ENCODE results near the gene FAM149B1.
"Not testable (repeated sequence)": the region's sequence is repeated elsewhere in the genome, so short reads cannot be mapped to it uniquely, and the experiment has no call there.

FAM149B1 gene

DNA sequence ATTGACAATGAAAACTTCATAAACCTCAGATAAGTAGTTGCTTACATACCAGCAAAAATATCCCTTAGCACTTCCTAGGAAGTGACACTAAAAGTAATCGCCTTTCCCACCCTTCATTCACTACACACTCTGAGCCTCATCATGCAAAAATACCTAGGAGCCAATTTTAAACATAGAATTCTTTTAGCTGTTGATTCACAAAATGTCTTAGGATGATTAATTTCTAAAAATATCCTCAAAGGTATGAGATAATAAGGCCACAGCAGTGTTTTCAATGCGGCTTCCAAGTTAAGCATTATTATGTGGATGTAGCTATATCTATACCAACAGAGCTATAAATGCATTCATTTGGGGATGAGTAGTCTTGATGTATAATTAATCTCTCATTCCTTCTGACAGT, 66.0 kb downstream of the FAM149B1 start:
- DNase-seq (ENCODE audit: low read depth), result no peak

DNA sequence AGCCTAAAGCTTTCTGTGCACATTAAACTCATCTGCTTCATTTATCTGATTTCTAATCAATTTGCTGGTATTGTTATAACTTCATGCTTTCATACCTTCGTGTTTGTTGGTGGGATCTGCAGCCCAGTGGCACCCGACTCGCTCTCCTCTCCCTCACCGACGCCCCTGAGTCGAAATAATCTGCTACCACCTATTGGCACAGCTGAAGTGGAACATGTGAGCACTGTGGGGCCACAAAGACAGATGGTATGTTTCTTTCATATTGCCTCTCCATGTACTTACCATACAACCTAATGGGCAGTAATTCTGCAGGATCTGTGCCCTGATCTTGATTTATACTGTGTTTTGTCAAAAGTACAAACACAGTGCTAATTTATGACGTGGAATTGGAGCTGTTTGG, 66.8 kb downstream of the FAM149B1 start:
- no peak for DNase-seq (ENCODE audit: low read depth)

DNA sequence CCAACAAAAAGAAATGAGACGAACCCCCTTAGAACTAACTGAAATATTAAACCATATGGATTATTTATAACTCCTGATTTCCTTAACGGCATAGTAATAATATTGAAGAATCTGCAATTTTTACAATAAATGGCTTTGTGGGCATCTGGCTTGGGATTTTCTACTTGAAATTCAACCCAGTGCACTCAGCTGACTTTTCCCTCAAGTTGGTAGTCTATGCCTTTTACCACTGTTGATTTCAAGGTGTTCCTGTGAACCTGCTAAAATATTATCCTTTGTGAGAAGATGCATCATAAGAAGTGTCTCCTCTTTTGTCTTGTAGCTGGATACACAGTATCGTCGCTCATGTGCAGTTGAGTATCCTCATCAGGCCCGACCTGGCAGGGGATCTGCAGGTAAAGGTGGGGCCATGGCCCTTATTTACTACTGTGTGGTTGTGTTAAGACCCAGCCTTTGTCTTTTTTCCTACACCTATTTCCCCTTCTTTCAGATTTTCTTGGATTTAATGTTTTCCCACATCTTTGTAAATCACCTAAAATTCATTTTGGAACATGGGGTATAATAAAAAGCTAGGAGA, 71.2 kb downstream of the FAM149B1 start:
- no peak for DNase-seq (ENCODE audit: low read depth)

DNA sequence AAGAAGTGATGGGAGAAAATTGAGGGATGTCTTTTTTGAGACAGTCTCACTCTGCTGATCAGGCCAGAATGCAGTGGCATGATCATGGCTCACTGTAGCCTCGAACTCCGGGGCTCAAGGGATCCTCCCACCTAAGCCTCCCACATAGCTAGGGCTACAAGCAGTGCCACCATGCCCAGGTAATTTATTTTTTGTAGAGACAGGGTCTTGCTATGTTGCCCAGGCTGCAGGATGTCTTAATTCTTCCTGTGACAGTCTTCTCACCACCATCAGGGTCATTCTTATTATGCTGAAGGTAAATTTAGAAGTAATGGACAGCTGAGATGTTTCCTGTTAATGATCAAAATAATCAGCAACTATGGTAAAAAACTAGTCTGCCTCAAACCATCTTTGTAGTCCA, 72.0 kb downstream of the FAM149B1 start:
- DNase-seq (ENCODE audit: low read depth), result no peak

DNA sequence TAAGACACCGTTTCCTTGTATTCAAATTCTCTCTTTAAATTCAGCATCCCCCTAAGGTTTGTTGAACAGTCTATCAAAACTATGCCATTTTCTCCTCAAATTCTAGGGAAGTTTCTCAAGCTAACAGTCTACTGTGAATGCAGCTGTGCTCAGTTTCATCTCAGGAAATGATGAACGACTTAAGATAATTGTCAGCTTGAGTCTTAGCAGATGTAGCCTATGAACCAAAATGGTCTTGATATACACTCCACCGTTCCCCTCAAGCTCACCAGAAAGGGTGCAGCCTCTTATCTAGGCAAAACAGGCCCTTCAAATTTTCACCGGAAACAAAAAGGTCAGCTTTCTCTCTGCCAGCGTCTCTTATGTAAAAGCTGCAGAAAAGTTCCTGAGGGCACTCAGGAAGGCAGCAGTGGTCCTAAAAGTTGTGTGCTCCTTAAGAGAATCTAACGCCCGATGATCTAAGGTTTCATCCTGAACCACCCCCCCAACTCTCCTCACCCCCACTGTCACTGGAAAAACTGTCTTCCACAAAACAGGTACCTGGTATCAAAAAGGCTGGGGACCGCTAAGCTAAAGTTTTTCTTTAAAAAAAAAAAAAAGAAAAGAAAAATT, 77.1 kb downstream of the FAM149B1 start:
- no peak for DNase-seq (ENCODE audit: low read depth)

DNA sequence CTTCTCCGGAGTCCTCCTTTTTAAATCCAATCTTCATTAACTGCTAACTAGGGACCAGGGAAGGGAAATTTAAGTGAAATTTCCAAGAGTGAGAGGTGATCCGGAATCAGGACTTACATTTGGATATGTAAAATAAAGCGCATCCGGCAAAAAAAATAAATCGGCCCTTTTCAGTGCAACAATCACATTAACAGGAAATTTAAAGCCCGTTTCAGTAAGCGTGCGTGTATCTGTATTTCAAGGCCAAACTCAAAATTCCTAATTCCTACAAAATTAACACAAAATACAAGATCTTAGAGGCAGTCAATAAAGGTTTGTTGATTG, 78.4 kb downstream of the FAM149B1 start:
- DNase-seq (ENCODE audit: low read depth), result no peak

DNA sequence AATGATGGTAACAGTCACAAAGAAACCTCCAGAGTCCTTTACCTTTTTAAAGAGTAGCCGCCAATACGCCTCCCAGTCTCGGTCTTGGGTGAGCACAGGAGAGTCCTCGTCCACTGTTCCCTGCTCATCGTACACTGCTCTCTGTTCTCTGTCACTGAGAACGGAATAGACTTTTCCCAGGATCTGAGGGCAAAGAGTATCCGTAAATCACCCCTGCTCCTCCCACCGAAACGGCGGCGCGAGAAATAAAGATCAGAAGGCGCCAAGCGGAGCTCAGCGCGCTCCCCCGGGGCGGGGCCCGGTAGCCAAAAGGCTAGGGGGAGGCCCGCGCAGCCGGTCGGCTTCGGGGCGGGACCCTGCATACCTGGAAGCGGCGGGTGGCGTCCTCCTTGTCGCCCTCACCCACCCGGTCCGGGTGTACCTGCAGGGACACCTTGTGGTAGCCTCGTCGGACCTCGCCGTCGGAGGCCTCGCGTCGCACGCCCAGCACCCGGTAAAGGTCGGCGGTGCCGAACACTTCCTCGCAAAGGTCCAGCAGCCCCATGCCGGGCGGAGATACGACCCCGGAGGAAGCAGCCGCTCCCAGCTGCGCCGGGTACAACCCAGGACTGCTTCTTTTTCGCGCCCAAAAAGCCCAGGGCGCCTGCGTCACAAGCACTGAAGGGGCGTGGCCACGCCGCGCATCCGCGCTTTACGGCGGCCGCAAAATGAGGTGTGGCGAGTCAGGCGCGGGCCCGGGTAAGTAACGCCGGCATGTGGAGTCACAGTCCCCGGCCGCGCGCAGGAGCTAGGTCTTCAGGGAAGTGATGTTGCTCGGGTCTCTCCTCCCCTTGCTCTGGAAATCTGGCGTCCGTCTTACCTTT, 79.0 kb downstream of the FAM149B1 start, which contains the start of gene DNAJC9:
Gene DNAJC9 (minus strand): TSS at position 610 of the 863 bp plus-strand sequence. CDS start 66 bp downstream, at position 544.
- peak; percentile 97 for DNase-seq (ENCODE audit: low read depth)

DNA sequence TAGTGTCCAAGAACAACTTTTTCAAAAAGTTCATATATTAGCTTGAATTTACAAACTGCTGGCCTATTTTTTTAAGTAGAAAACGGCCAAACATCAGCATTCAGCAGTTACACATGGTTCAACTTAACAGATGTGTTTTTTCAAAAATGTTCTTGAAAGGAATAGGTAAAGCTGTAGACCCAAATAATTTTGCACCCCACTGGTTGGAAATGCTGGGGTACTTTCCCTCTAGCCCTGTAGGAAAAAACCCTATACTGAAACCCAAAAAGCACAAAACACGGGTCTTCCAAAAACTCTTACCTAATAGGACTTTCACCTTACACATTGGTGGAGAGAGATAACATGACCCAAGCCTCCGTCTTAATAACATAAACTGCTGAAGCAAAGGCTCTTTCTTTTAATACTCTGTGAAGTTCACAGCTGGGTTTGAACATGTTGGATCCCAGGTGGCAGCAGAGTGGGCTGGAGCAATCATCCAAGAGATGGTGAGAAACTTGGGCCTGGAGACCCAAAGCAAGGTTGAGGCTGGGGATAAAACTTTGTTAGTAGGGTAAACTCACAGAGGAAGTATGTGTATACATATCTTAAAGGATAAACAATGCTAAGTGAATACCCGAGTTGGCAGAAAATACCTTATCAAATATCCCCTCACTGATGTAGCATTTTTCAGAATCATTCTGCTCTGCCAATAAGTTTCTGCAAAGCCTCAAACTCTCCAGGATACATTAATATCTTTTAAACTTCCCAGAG, 79.8 kb downstream of the FAM149B1 start:
- no peak for DNase-seq (ENCODE audit: low read depth)

DNA sequence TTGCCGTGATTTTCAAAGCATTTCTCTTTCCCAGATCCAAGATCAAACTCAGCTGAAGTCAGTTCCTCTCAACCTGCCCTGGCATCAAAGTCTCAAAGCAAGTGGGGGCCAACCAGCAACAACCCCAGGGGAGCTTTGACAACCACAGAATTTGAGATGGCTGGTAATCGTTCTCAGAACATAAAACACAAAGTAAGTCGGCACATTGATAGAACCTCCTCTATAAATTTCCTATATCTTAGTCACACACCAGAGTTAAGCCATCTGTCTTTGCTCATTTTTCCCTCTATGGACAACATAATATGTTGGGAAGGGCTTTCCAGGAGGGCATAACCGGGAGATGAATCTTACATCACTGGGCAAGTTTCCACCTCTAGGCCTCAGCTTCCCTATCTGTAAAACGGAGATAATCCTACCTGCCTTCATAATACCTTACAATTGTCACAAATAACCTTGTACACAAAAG, 80.4 kb downstream of the FAM149B1 start:
- no peak for DNase-seq (ENCODE audit: low read depth)

DNA sequence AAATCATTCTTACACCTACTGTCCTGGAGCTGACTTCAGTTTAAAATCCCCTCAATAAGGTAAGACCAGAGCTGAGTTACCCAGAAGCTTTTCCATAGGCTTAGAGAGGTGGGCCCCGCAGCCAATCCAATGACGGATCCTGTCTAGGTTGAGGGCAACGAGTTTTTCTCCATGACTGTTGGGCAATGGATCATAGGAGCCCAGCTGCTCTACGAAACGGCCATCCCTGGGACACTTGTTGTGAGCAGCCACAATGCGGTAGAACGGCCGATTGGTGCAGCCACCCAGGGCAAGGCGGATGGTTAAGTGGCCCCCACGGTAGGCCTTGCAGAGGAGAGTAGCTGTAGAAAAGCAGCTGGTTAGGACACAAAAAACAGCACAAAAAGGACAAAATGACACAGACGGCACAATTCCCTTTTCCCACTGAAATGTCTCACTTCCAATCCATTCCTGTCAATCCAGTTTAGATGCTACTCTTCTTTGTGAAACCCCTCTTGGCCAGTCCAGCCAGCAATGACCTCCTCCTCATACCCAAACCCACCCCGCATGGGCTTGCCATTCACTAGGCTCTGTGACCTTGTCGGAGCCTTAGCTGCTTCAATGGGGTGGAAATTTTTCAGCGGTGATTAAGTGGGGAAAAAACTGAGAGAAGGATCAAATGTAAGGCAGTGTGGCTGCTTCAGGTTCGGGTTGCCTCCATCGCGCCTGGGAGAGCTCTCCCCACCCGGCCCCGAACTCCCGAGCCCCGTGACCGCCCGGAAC, 83.9 kb downstream of the FAM149B1 start:
- DNase-seq (ENCODE audit: low read depth), result no peak

DNA sequence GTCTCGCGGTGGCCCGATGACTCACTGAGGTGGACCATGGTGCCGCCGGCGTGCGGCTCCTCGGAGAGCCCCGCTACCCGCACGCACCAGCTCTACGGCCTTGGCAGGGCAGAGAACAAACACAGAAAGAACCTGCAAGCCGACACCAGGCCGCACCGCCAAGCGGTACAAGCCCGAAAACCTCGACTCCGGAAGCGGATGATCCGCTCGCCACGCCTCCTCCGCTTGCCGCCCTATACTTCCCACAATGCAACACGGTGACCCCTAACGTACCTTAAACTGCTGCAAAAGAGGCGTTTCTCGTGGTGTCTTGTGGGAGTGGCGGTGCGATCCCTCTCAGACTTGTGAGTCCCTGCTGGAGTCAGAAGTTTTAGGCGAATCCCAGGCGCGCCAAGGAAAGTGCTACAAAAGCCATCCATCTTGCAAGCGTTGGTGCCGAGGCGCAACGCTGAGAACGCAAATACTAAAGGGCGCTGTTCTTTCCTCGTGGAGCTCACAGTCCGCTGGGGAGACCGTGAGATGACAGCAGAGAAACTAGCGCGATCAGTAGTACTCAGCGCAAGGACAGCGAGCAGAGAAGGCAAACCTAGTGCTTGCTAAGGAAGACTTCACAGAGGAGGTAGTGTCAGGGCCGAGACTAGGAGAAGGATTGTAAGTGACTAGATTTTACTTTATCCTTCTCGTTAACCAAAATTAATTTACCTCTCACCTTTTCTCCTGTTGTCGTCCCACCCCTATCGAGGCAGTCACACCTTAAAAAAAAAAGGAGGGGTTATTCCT, 84.7 kb downstream of the FAM149B1 start, which contains the start of gene MRPS16:
Gene MRPS16 (minus strand): TSS at position 200 of the 780 bp plus-strand sequence. CDS start 162 bp downstream, at position 38.
- DNase-seq (ENCODE audit: low read depth), result peak; percentile 88

DNA sequence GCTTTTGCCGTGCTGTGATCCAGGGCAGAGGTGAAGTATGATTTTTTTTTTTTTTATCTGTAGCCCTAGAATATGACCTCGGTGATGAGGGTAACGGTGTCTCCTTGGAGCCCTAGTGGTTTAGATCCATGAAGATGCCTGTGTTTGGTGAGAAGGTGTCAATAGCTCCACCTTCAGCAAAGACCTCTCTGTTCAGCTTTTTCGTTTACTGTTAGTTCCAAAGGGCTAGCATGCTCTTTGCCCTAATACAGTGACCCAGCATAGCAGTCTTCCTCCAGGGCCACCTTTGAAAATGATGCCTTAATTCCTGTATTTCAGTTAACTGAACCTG, 85.3 kb downstream of the FAM149B1 start:
- DNase-seq (ENCODE audit: low read depth), result no peak

DNA sequence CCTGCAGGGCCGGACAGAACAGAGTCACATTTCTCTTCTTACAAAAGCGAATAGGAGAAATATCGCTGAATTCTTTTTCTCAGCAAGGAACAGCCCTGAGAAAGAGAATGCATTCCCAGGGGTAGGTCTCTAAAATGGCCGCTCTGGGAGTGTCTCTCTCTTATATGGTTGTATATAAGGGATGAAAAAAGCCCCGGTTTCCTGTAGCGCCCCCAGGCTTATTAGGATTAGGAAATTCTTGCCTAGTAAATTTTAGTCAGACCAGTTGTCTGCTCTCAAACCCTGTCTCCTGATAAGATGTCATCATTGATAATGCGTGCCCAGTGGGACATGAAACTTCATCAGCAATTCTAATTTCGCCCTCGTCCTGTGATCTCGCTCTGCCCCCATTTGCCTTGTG, 90.7 kb downstream of the FAM149B1 start:
- DNase-seq (ENCODE audit: low read depth), result not testable (repeated sequence)

DNA sequence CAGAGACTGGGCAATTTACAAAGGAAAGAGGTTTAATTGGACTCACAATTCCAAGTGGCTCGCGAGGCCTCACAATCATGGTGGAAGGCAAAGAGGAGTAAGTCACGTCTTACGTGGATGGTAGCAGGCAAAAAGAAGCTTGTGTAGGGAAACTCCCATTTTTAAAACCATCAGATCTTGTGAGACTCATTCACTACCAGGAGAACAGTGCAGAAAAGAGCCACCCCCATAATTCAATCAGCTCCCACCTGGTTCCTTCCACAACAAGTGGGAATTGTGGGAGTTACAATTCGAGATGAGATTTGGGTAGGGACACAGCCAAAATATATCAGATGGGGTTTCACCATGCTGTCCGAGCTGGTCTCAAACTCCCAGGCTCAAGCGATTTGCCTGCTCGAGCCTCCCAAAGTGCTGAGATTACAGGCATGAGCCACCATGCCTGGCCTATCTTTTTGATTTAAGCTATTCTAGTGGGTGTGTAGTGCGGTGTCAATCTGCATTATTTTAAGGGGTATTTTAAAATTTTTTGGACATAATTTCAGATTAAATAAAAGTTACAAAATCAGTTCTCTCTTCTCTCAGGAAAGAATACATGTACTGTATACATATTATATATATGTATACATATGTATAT, 93.6 kb downstream of the FAM149B1 start:
- DNase-seq (ENCODE audit: low read depth), result no peak

DNA sequence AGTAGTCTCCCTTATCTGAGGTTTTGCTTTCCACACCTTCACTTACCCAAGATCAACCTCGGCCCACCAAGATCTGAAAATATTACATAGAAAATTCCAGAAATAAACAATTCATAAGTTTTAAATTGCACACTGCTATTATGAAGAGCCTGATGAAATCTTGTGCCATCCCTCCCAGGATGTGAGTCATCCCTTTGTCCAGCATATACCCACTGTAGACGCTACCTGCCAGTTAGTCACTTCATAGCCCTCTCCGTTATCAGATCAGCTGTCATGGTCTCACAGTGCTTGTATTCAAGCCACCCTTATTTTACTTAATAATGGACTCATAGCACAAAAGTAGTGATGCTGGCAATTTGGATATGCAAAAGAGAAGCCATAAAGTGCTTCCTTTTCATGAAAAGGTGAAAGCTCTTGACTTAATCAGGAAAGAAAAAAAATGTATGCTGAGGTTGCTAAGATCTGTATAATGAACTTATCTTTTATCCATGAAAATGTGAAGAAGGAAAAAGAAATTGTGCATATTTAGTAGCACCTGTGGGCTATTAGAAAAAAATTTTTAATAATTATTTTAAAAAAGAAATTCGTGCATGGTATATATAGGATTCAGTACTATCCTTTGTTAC, 94.3 kb downstream of the FAM149B1 start:
- DNase-seq (ENCODE audit: low read depth), result no peak

DNA sequence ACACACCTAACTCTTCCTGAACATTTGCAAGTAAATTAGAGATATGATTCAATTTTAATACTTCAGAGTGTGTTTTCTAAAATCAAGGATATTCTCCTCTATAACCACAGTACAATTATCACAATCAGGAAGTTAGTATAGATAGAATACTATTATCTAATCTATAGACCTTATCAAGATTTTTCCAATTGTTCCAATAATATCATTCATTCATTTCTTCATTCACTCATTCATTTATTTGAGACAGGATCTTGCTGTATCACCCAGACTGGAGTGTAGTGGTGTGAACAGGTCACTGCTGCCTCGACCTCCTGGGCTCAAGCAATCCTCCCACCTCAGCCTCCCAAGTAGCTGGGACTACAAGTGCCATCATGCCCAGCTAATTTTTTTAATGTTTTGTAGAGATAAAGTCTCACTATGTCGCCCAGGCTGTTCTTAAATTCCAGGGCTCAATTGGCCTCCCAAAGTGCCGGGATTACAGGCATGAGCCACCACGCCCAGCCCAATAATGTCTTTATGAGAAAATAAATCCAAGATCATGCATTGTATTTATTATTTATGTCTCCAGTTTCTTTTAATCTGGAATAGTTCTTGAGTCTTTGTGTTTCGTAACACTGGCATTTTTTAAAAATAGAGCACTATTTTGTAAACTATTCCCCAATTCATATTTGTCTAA, 95.1 kb downstream of the FAM149B1 start:
- DNase-seq (ENCODE audit: low read depth), result no peak

DNA sequence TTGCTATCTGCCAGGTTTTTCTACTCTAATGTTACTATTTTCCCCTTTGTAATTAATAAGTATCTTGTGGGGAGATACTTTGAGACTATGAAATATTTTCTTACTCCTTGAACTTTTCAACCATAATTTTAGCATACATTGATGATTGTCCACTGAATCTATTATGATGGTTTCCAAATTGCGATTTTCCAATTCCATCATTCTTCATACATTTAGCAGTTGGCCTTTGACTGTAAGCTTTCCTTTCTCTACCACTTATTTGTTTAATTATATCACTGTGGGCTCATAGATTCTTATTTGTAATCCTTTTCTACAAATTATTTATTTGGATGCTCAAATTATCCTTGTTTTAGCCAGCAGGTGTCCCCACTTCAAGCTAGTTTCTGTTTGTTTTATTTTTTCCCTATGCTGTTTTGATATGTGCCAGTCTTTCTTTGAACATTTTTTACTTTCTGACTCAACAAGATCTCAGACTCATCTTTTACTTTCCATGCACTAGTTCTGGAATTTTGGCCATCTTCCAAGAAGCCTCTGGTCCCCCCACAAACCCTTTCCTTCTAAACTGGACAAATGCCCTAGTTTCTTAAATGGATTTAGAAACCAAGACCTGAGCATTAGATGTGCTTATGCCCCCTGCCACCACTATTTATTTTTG, 95.9 kb downstream of the FAM149B1 start:
- no peak for DNase-seq (ENCODE audit: low read depth)

DNA sequence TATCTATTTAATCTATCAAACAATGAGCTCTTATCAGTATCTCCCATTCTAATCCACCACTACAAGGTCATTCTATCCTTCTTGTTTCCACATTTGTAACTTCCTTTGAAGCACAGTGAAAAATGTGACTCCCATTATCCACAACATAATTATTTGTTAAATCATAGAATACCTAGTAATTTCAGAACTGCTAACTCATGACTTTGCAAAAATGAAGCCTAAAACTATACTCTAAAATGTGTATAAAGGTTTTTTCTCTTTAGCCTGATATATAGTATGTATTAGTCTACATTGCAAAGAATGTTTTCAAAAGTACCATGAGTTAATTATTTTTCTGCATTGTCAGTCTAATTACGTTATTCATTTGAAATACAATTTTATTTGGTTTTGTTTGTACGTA, 96.5 kb downstream of the FAM149B1 start:
- no peak for DNase-seq (ENCODE audit: low read depth)

DNA sequence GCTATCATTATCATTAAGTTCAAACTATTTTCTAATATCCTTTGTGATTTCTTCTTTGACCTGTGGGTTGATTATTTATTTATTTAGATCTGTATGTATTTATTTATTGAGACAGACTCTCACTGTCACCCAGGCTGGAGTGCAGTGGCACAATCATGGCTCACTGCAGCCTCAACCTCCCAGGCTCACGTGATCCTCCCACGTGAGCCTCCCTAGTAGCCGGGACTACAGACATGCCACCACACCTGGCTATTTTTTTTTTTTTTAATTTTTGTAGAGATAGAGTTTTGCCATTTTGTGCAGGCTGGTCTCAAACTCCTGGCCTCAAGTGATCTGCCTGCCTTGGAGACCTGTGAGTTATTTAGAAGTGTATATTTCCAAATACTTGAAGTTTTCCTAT, 113.2 kb downstream of the FAM149B1 start:
- DNase-seq (ENCODE audit: low read depth), result no peak
